ENCODE data around the gene GPANK1. TPM values are rescaled to one million over a fixed set of nuclear protein-coding genes. Genes with fewer than 3 reads are reported as not detected.

GPANK1 gene
- total RNA-seq, 6 donors from 2014 or later: 12.0 to 45.1 (median 16.6) TPM

- Histone ChIP-seq H3K36me3 (peaks cover 0 to 43% (median 17%) of the 10 kb centered on the region in 4 donors), H3K9me3 (no peaks in the 10 kb centered on the region), H3K27me3 (no peaks in the 10 kb centered on the region), H3K4me1 (peaks cover 38 to 62% (median 46%) of the 10 kb centered on the region in 4 donors), H3K27ac (peak overlapping the region in 1 of 4 donors; percentile 13), H3K4me3 (peak overlapping the region in 1 of 4 donors; percentile 64)
- ATAC-seq (ENCODE audit: low FRiP score in 2 of 2) (no peak), DNase-seq (no peak)
- 77 to 84% methylated on average over 4 of the region's 4 CpGs for WGBS, 2 donors
- TF ChIP-seq POLR2A (IDR thresholded peaks at IDR 0.05) (no peak), EP300 (IDR thresholded peaks at IDR 0.05) (no peak), CTCF (IDR thresholded peaks at IDR 0.05) (no peak)
Measured at GRCh38 chr6:31658158-31658688, 6.6 kb downstream of the GPANK1 start.

- no peak for ATAC-seq (ENCODE audit: low FRiP score in 2 of 2)
- no peaks in the 10 kb centered on the region for H3K27me3 ChIP-seq
- no peak overlapping the region for H3K4me3 ChIP-seq
- DNase-seq: no peak
- H3K36me3 ChIP-seq: peaks cover 0 to 40% (median 17%) of the 10 kb centered on the region in 4 donors
- TF ChIP-seq CTCF (IDR thresholded peaks at IDR 0.05) (no peak), POLR2AphosphoS5 (IDR thresholded peaks at IDR 0.05) (no peak), POLR2A (IDR thresholded peaks at IDR 0.05) (no peak), EP300 (IDR thresholded peaks at IDR 0.05) (no peak)
- 82 to 86% methylated on average over 6 of the region's 6 CpGs for WGBS, 2 donors
- H3K27ac ChIP-seq: no peak overlapping the region
- H3K4me1 ChIP-seq: peaks cover 36 to 58% (median 41%) of the 10 kb centered on the region in 4 donors
- H3K9me3 ChIP-seq: no peaks in the 10 kb centered on the region
Measured at GRCh38 chr6:31657406-31658157, 7.2 kb downstream of the GPANK1 start.

- peaks cover 38 to 53% (median 41%) of the 10 kb centered on the region in 4 donors for H3K4me1 ChIP-seq
- WGBS, 2 donors: 87 to 89% methylated on average over 8 of the region's 8 CpGs
- ATAC-seq (ENCODE audit: low FRiP score in 2 of 2) (no peak), DNase-seq (no peak)
- no peaks in the 10 kb centered on the region for H3K9me3 ChIP-seq
- H3K27ac ChIP-seq: no peak within 1 kb of the TSS
- peaks cover 0 to 30% (median 10%) of the 10 kb centered on the region in 4 donors for H3K36me3 ChIP-seq
- no peak within 1 kb of the TSS for H3K4me3 ChIP-seq
- no peaks in the 10 kb centered on the region for H3K27me3 ChIP-seq
- no peak for TF ChIP-seq POLR2AphosphoS5 (IDR thresholded peaks at IDR 0.05)
- TF ChIP-seq POLR2A (IDR thresholded peaks at IDR 0.05): no peak
- TF ChIP-seq CTCF (IDR thresholded peaks at IDR 0.05): no peak
- TF ChIP-seq EP300 (IDR thresholded peaks at IDR 0.05): no peak
Measured at GRCh38 chr6:31655349-31656237, 9.2 kb downstream of the GPANK1 start, which contains the start of gene APOM. Gene APOM (plus strand): TSS chr6:31655894. CDS start chr6:31655967, 73 bp downstream.

- DNase-seq: no peak
- WGBS, 2 donors: 91 to 95% methylated on average over 7 to 8 of the region's 8 CpGs
Measured at GRCh38 chr6:31654574-31655348, 10.0 kb downstream of the GPANK1 start.

More at GRCh38 chr6:31654574-31655348, 10.0 kb downstream of the GPANK1 start:
- Histone ChIP-seq H3K4me1 (peaks cover 39 to 53% (median 42%) of the 10 kb centered on the region in 4 donors), H3K27ac (no peak overlapping the region), H3K4me3 (no peak overlapping the region), H3K36me3 (peaks cover 0 to 37% (median 10%) of the 10 kb centered on the region in 4 donors), H3K27me3 (no peaks in the 10 kb centered on the region), H3K9me3 (no peaks in the 10 kb centered on the region)
- ATAC-seq (ENCODE audit: low FRiP score in 2 of 2): no peak
- TF ChIP-seq POLR2AphosphoS5 (IDR thresholded peaks at IDR 0.05): no peak
- TF ChIP-seq CTCF (IDR thresholded peaks at IDR 0.05): no peak
- TF ChIP-seq EP300 (IDR thresholded peaks at IDR 0.05): no peak
- no peak for TF ChIP-seq POLR2A (IDR thresholded peaks at IDR 0.05)

Data from upper lobe of left lung (tissue), 6 donors.